GM18505 (cell line): Measurements from ENCODE around the gene SEMA5A.

ENCODE experiments used
- ATAC-seq: cut with Tn5 transposase; IDR thresholded peaks from one replicate; pipeline ENCODE4 v1.9.1; 2021; ENCODE audit not compliant: unreplicated experiment
- POLR2A ChIP-seq: IDR thresholded peaks from 4 replicates; pipeline ENCODE4 v1.6.1; 2011; ENCODE audit warnings: borderline replicate concordance; ENCODE audit not compliant: insufficient read depth, insufficient read length; ENCODE audit errors: extremely low read depth

SEMA5A gene

DNA sequence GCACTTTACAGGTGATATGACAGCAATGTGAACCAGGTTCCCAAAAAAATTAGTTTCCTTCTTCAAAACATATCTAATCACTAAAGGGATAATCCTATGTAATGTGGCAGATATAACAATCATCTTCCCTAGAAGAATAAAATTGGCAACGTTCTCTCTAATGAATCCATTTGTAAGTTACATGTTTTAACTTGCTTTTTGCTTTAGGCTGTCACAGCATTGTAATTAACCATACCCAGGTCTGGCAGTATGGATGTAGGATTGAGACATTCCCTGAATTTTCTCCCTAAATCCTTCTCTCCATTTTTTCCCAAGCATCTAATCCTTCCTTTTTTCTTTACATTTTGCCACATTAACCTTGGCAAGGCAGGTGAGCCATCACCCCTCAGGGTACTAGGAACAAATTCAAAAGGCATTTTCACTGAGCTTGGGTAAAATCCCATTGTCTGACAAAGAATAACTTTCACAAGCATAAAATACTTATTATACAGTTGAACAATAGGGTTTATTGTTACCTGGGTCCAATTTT lies 548.3 kb downstream of the SEMA5A start:
- no peak for ATAC-seq
- TF ChIP-seq POLR2A: no peak

DNA sequence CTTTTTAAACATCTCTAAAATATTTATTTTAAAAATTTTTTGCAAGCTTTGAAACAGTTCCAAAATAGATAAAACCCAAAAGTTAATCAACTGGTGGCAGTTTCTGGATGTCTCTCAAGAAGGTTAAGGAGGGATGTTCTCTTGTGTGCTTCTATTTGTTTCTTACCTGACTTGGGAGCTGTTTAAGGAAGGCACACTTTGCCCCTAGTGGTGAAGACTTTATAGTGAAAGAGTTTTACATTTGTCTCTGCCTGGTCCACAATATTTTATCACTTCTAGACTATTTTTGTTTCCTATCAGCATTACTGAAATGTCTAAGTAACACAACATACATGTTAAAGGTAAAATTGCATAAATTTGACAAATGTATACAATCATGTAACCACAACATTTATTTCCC lies 552.8 kb downstream of the SEMA5A start:
- ATAC-seq: peak; percentile 55
- no peak for TF ChIP-seq POLR2A
